Liver (tissue), 9 donors: ENCODE data around the gene BOLL. TPM values are rescaled to one million over a fixed set of nuclear protein-coding genes. Genes with fewer than 3 reads are reported as not detected.
"Not testable (repeated sequence)": the region's sequence is repeated elsewhere in the genome, so short reads cannot be mapped to it uniquely, and the experiment has no call there.

Source experiments
- DNase-seq: peaks from one replicate; pipeline ENCODE4 v3.0.0-alpha.2; 2017; ENCODE audit warnings: low spot score
- H3K27ac ChIP-seq, 2 donors: one replicate each; pipeline ENCODE4 v1.7.0; 2013; ENCODE audit warnings: inconsistent platforms in 2 of 2, low read length in 2 of 2, control low read depth in 1 of 2, low read depth in 1 of 2, mild to moderate bottlenecking in 1 of 2
- H3K27me3 ChIP-seq, 4 donors: one replicate each; pipeline versions ENCODE4 v1.6.1 to v1.7.0; 2013; ENCODE audit warnings: low read length in 3 of 4, inconsistent platforms in 1 of 4, mild to moderate bottlenecking in 1 of 4, moderate library complexity in 1 of 4; ENCODE audit not compliant: control insufficient read depth in 4 of 4, insufficient read depth in 4 of 4
- H3K36me3 ChIP-seq, 4 donors: one replicate each; pipeline versions ENCODE4 v1.6.1 to v1.7.0; 2013; ENCODE audit warnings: low read length in 3 of 4, mild to moderate bottlenecking in 3 of 4, low read depth in 1 of 4, moderate library complexity in 1 of 4; ENCODE audit not compliant: control insufficient read depth in 4 of 4, insufficient read depth in 3 of 4
- H3K4me1 ChIP-seq, 4 donors: one replicate each; pipeline versions ENCODE4 v1.6.1 to v1.7.0; 2013; ENCODE audit warnings: low read length in 3 of 4, mild to moderate bottlenecking in 3 of 4, moderate library complexity in 1 of 4; ENCODE audit not compliant: control insufficient read depth in 4 of 4, insufficient read depth in 4 of 4
- H3K4me3 ChIP-seq, 3 donors: one replicate each; pipeline versions ENCODE4 v1.6.1 to v1.7.0; 2013; ENCODE audit warnings: low read length in 3 of 3, control low read depth in 1 of 3, low read depth in 1 of 3, mild to moderate bottlenecking in 1 of 3
- H3K9ac ChIP-seq, 2 donors: one replicate each; pipeline ENCODE4 v1.7.0; 2013; ENCODE audit warnings: low read length in 2 of 2, mild to moderate bottlenecking in 2 of 2, moderate library complexity in 2 of 2, control low read depth in 1 of 2, low read depth in 1 of 2
- H3K9me3 ChIP-seq, 4 donors: one replicate each; pipeline versions ENCODE4 v1.6.1 to v1.7.0; 2013; ENCODE audit warnings: low read length in 3 of 4; ENCODE audit not compliant: control insufficient read depth in 4 of 4
- EGR1 ChIP-seq, 2 donors: IDR thresholded peaks; 2 replicates each; pipeline ENCODE4 v1.6.1; 2016 to 2018; ENCODE audit warnings: antibody characterized with exemption in 2 of 2, low read depth in 2 of 2
- FOXA1 ChIP-seq: IDR thresholded peaks from 2 replicates; pipeline ENCODE4 v1.6.1; 2016; ENCODE audit warnings: antibody characterized with exemption
- FOXA2 ChIP-seq: IDR thresholded peaks from 2 replicates; pipeline ENCODE4 v1.6.1; 2016; ENCODE audit warnings: antibody characterized with exemption
- GABPA ChIP-seq, 2 donors: IDR thresholded peaks in 1 of 2; conservative IDR thresholded peaks in 1 of 2; 2 replicates each; pipeline ENCODE4 v1.6.1; 2016; ENCODE audit warnings: antibody characterized with exemption in 2 of 2, mild to moderate bottlenecking in 1 of 2, moderate library complexity in 1 of 2
- HNF4A ChIP-seq, 2 donors: conservative IDR thresholded peaks; 2 replicates each; pipeline ENCODE4 v1.6.1; 2016; ENCODE audit warnings: antibody characterized with exemption in 2 of 2, mild to moderate bottlenecking in 2 of 2
- HNF4G ChIP-seq: IDR thresholded peaks from 2 replicates; pipeline ENCODE4 v1.6.1; 2016; ENCODE audit warnings: antibody characterized with exemption
- JUND ChIP-seq, 2 donors: IDR thresholded peaks; 2 replicates each; pipeline ENCODE4 v1.6.1; 2016; ENCODE audit warnings: antibody characterized with exemption in 2 of 2
- MAX ChIP-seq: IDR thresholded peaks from 2 replicates; pipeline ENCODE4 v1.6.1; 2016; ENCODE audit warnings: antibody characterized with exemption
- NR2F2 ChIP-seq: IDR thresholded peaks from 2 replicates; pipeline ENCODE4 v1.6.1; 2016; ENCODE audit warnings: antibody characterized with exemption
- RAD21 ChIP-seq, 2 donors: IDR thresholded peaks; 2 replicates each; pipeline ENCODE4 v1.6.1; 2016; ENCODE audit warnings: antibody characterized with exemption in 2 of 2, mild to moderate bottlenecking in 2 of 2
- RXRA ChIP-seq, 2 donors: IDR thresholded peaks; 2 replicates each; pipeline ENCODE4 v1.6.1; 2017 to 2018; ENCODE audit warnings: antibody characterized with exemption in 2 of 2, mild to moderate bottlenecking in 1 of 2
- SP1 ChIP-seq: IDR thresholded peaks from 2 replicates; pipeline ENCODE4 v1.6.1; 2018; ENCODE audit warnings: antibody characterized with exemption, mild to moderate bottlenecking
- TAF1 ChIP-seq: conservative IDR thresholded peaks from 2 replicates; pipeline ENCODE4 v1.6.1; 2016; ENCODE audit warnings: antibody characterized with exemption, mild to moderate bottlenecking
- YY1 ChIP-seq: IDR thresholded peaks from 2 replicates; pipeline ENCODE4 v1.6.1; 2016; ENCODE audit warnings: antibody characterized with exemption, mild to moderate bottlenecking
- WGBS: extraction: QIAGEN DNeasy Blood & Tissue Kit; methylation state at CpG from one replicate; pipeline ENCODE4 v1.1.7; 2013; 5-methylcytosine and 5-hydroxymethylcytosine counted together
- polyA plus RNA-seq, 2 donors: library from polyadenylated mRNA; stranded (reverse) in 1 of 2; unstranded in 1 of 2; fragments of 200-250 nt in 1 of 2; fragments of >200 nt in 1 of 2; fragmentation: Nextera tagmentation in 1 of 2; extraction: Ambion mirVana in 1 of 2; gene quantifications; one replicate each; pipeline versions ENCODE4 v1.2.1 to v1.2.3, GENCODE V29; 2013 to 2015
- total RNA-seq, 2 donors: library from RNA; depleted of rRNA; stranded (reverse); fragments of >200 nt; gene quantifications; one replicate each; pipeline ENCODE4 v1.2.3, GENCODE V29; 2014
- TF ChIP-seq, protein P1 (sequence below): IDR thresholded peaks from 2 replicates; pipeline ENCODE4 v1.6.1; 2016; ENCODE audit warnings: antibody characterized with exemption
- TF ChIP-seq, protein P2 (sequence below): IDR thresholded peaks from 2 replicates; pipeline ENCODE4 v1.6.1; 2016; ENCODE audit warnings: antibody characterized with exemption
- TF ChIP-seq, protein P3 (sequence below): fragments of 150-350 bp; IDR thresholded peaks from 2 replicates; pipeline ENCODE4 v1.5.1; 2017; ENCODE audit warnings: improper control_type of control experiment, low read depth, low read length; ENCODE audit not compliant: missing input control
- TF ChIP-seq, protein P4 (sequence below): IDR thresholded peaks from 2 replicates; pipeline ENCODE4 v1.6.1; 2016; ENCODE audit warnings: antibody characterized with exemption, mild to moderate bottlenecking
- donor health status: healthy.
- donor health status: healthy.
- donor health status: healthy.
- donor health status: healthy.
- donor health status: healthy.

Gene BOLL, protein sequence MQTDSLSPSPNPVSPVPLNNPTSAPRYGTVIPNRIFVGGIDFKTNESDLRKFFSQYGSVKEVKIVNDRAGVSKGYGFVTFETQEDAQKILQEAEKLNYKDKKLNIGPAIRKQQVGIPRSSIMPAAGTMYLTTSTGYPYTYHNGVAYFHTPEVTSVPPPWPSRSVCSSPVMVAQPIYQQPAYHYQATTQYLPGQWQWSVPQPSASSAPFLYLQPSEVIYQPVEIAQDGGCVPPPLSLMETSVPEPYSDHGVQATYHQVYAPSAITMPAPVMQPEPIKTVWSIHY
- total RNA-seq, result not detected
- not detected for polyA plus RNA-seq

- Histone ChIP-seq H3K36me3 (no peaks in the 10 kb centered on the region), H3K9ac (no peak within 1 kb of the TSS), H3K4me1 (peaks cover 0 to 9% (median 1%) of the 10 kb centered on the region in 4 donors), H3K27me3 (peaks cover 0 to 2% (median 0%) of the 10 kb centered on the region in 4 donors), H3K4me3 (peak within 1 kb of the TSS in 1 of 3 donors; percentile 39), H3K27ac (no peak within 1 kb of the TSS), H3K9me3 (peaks cover 0 to 3% (median 0%) of the 10 kb centered on the region in 4 donors)
- TF ChIP-seq, protein P1, sequence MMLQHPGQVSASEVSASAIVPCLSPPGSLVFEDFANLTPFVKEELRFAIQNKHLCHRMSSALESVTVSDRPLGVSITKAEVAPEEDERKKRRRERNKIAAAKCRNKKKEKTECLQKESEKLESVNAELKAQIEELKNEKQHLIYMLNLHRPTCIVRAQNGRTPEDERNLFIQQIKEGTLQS, result no peak
- TF ChIP-seq GABPA (IDR thresholded peaks at IDR 0.05 in 1 of 2, conservative IDR thresholded peaks at IDR 0.05 in 1 of 2) (no peak), SP1 (no peak), MAX (no peak), EGR1 (IDR thresholded peaks at IDR 0.05; ENCODE audit: low read depth in 2 of 2) (no peak), RXRA (IDR thresholded peaks at IDR 0.05) (no peak), JUND (IDR thresholded peaks at IDR 0.05) (no peak), NR2F2 (no peak), HNF4G (no peak), RAD21 (IDR thresholded peaks at IDR 0.05) (no peak), FOXA1 (no peak), YY1 (no peak), HNF4A (conservative IDR thresholded peaks at IDR 0.05) (no peak), FOXA2 (no peak), TAF1 (no peak)
- TF ChIP-seq, protein P2, sequence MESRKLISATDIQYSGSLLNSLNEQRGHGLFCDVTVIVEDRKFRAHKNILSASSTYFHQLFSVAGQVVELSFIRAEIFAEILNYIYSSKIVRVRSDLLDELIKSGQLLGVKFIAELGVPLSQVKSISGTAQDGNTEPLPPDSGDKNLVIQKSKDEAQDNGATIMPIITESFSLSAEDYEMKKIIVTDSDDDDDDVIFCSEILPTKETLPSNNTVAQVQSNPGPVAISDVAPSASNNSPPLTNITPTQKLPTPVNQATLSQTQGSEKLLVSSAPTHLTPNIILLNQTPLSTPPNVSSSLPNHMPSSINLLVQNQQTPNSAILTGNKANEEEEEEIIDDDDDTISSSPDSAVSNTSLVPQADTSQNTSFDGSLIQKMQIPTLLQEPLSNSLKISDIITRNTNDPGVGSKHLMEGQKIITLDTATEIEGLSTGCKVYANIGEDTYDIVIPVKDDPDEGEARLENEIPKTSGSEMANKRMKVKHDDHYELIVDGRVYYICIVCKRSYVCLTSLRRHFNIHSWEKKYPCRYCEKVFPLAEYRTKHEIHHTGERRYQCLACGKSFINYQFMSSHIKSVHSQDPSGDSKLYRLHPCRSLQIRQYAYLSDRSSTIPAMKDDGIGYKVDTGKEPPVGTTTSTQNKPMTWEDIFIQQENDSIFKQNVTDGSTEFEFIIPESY, result no peak
- TF ChIP-seq, protein P3, sequence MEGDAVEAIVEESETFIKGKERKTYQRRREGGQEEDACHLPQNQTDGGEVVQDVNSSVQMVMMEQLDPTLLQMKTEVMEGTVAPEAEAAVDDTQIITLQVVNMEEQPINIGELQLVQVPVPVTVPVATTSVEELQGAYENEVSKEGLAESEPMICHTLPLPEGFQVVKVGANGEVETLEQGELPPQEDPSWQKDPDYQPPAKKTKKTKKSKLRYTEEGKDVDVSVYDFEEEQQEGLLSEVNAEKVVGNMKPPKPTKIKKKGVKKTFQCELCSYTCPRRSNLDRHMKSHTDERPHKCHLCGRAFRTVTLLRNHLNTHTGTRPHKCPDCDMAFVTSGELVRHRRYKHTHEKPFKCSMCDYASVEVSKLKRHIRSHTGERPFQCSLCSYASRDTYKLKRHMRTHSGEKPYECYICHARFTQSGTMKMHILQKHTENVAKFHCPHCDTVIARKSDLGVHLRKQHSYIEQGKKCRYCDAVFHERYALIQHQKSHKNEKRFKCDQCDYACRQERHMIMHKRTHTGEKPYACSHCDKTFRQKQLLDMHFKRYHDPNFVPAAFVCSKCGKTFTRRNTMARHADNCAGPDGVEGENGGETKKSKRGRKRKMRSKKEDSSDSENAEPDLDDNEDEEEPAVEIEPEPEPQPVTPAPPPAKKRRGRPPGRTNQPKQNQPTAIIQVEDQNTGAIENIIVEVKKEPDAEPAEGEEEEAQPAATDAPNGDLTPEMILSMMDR, result no peak
- TF ChIP-seq, protein P4, sequence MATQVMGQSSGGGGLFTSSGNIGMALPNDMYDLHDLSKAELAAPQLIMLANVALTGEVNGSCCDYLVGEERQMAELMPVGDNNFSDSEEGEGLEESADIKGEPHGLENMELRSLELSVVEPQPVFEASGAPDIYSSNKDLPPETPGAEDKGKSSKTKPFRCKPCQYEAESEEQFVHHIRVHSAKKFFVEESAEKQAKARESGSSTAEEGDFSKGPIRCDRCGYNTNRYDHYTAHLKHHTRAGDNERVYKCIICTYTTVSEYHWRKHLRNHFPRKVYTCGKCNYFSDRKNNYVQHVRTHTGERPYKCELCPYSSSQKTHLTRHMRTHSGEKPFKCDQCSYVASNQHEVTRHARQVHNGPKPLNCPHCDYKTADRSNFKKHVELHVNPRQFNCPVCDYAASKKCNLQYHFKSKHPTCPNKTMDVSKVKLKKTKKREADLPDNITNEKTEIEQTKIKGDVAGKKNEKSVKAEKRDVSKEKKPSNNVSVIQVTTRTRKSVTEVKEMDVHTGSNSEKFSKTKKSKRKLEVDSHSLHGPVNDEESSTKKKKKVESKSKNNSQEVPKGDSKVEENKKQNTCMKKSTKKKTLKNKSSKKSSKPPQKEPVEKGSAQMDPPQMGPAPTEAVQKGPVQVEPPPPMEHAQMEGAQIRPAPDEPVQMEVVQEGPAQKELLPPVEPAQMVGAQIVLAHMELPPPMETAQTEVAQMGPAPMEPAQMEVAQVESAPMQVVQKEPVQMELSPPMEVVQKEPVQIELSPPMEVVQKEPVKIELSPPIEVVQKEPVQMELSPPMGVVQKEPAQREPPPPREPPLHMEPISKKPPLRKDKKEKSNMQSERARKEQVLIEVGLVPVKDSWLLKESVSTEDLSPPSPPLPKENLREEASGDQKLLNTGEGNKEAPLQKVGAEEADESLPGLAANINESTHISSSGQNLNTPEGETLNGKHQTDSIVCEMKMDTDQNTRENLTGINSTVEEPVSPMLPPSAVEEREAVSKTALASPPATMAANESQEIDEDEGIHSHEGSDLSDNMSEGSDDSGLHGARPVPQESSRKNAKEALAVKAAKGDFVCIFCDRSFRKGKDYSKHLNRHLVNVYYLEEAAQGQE, result no peak
- 85% methylated on average over 80 of the region's 80 CpGs for WGBS
- no peak for DNase-seq
Observed at GRCh38 chr2:197784956-197785941, at the start of gene BOLL. TSS of gene BOLL (minus strand) at chr2:197785319. CDS start at chr2:197781850, 3,469 bp downstream.

- H3K4me3 ChIP-seq, H3K4me1 ChIP-seq, H3K36me3 ChIP-seq, DNase-seq, H3K9ac ChIP-seq, H3K27ac ChIP-seq, H3K27me3 ChIP-seq, H3K9me3 ChIP-seq: not testable (repeated sequence)
- WGBS, result 79% methylated on average over 2 of the region's 2 CpGs
Observed at GRCh38 chr2:197834771-197835170, 49.7 kb upstream of the BOLL start.
